ENCODE data around the gene TDRD1. TPM values are rescaled to one million over a fixed set of nuclear protein-coding genes. Genes with fewer than 3 reads are reported as not detected.

TDRD1 gene
- total and polyA plus RNA-seq, 9 of the 15 experiments (the other 6 are each of a cell fraction or from before 2014, with no cell fraction given): not detected

DNA sequence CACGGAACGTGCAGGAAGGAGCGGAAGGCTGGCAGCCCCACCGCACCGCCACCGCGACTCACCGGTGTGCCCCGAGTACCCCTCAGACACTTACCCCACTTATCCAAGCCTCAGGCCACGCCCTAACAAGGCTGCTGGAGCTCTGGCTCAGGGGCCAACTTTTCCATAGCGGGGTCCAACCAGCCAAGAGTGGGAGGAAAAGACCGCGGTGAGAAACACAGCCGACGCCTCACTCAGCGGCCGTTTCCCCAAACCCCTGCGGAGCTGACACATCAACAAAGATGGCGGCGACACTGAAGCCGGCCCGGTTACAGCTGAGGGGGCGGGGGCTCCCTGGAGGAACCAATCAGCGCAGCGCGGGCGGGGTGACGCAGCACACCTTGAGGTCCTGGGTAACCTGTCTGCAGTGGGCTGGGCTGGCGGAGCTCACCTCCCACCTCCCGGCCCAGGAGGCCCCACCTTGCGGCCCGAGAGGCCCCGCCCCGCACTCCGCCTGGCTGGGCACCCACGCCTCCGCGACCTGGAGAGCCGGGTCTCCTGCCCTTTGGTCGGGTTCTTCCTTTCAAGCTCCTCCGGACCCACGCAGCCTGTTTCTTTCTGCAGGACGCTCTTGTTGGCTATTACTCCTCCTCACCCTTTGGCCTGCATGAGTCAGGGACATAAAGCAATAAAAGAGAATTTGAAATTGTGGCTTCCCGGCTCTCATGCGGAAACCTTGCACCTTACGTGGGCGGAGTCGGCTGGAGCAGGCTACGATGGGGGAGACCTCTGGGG, 5.0 kb upstream of the TDRD1 start, which contains the start of gene CCDC186 (continued):
- peak; percentile 68; the same call in 1 of the 2 replicates for TF ChIP-seq POLR2AphosphoS5 (IDR thresholded peaks at IDR 0.05; ENCODE audit: control insufficient read depth, insufficient read depth, low read depth, low read length)
- peak; percentile 39 for TF ChIP-seq RBM25 (IDR thresholded peaks at IDR 0.05; ENCODE audit: low read depth, low read length, severe bottlenecking)
- TF ChIP-seq, protein P1, sequence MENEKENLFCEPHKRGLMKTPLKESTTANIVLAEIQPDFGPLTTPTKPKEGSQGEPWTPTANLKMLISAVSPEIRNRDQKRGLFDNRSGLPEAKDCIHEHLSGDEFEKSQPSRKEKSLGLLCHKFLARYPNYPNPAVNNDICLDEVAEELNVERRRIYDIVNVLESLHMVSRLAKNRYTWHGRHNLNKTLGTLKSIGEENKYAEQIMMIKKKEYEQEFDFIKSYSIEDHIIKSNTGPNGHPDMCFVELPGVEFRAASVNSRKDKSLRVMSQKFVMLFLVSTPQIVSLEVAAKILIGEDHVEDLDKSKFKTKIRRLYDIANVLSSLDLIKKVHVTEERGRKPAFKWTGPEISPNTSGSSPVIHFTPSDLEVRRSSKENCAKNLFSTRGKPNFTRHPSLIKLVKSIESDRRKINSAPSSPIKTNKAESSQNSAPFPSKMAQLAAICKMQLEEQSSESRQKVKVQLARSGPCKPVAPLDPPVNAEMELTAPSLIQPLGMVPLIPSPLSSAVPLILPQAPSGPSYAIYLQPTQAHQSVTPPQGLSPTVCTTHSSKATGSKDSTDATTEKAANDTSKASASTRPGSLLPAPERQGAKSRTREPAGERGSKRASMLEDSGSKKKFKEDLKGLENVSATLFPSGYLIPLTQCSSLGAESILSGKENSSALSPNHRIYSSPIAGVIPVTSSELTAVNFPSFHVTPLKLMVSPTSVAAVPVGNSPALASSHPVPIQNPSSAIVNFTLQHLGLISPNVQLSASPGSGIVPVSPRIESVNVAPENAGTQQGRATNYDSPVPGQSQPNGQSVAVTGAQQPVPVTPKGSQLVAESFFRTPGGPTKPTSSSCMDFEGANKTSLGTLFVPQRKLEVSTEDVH (IDR thresholded peaks at IDR 0.05; ENCODE audit: low read depth, partially characterized antibody): no peak
- no peak for TF ChIP-seq ZNF184 (CRISPR knock-in tag; IDR thresholded peaks at IDR 0.05)
- peak; percentile 66 for TF ChIP-seq ZNF316 (IDR thresholded peaks at IDR 0.05)
- TF ChIP-seq NFIC (IDR thresholded peaks at IDR 0.05): no peak
- no peak for TF ChIP-seq EZH2 (IDR thresholded peaks at IDR 0.05; ENCODE audit: borderline replicate concordance, low read depth, low read length)
- TF ChIP-seq, protein P2, sequence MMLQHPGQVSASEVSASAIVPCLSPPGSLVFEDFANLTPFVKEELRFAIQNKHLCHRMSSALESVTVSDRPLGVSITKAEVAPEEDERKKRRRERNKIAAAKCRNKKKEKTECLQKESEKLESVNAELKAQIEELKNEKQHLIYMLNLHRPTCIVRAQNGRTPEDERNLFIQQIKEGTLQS (IDR thresholded peaks at IDR 0.05): peak; percentile 34; the same call in 1 of the 2 replicates
- TF ChIP-seq, protein P2 (CRISPR knock-in tag; conservative IDR thresholded peaks at IDR 0.05): no peak
- peak; percentile 15; the same call in 1 of the 2 replicates for TF ChIP-seq CBX1 (IDR thresholded peaks at IDR 0.05; ENCODE audit: low read depth)
- peak; percentile 65 for TF ChIP-seq SAP30 (IDR thresholded peaks at IDR 0.05; ENCODE audit: borderline replicate concordance, insufficient read depth, low read depth, low read length, poor library complexity, severe bottlenecking)
- TF ChIP-seq POLR2G (IDR thresholded peaks at IDR 0.05; ENCODE audit: low read depth, low read length): peak; percentile 95
- TF ChIP-seq, protein P3, sequence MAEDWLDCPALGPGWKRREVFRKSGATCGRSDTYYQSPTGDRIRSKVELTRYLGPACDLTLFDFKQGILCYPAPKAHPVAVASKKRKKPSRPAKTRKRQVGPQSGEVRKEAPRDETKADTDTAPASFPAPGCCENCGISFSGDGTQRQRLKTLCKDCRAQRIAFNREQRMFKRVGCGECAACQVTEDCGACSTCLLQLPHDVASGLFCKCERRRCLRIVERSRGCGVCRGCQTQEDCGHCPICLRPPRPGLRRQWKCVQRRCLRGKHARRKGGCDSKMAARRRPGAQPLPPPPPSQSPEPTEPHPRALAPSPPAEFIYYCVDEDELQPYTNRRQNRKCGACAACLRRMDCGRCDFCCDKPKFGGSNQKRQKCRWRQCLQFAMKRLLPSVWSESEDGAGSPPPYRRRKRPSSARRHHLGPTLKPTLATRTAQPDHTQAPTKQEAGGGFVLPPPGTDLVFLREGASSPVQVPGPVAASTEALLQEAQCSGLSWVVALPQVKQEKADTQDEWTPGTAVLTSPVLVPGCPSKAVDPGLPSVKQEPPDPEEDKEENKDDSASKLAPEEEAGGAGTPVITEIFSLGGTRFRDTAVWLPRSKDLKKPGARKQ (CRISPR knock-in tag; IDR thresholded peaks at IDR 0.05): no peak
- TF ChIP-seq SPI1 (IDR thresholded peaks at IDR 0.05; ENCODE audit: borderline replicate concordance, low read depth, low read length): no peak
- no peak for TF ChIP-seq NFIX (CRISPR knock-in tag; IDR thresholded peaks at IDR 0.05; ENCODE audit: low read depth)
- TF ChIP-seq, protein P4, sequence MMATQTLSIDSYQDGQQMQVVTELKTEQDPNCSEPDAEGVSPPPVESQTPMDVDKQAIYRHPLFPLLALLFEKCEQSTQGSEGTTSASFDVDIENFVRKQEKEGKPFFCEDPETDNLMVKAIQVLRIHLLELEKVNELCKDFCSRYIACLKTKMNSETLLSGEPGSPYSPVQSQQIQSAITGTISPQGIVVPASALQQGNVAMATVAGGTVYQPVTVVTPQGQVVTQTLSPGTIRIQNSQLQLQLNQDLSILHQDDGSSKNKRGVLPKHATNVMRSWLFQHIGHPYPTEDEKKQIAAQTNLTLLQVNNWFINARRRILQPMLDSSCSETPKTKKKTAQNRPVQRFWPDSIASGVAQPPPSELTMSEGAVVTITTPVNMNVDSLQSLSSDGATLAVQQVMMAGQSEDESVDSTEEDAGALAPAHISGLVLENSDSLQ (IDR thresholded peaks at IDR 0.05): peak; percentile 42
- TF ChIP-seq SMAD1 (IDR thresholded peaks at IDR 0.05; ENCODE audit: low read depth, low read length, partially characterized antibody): peak; percentile 53
- peak; percentile 46 for TF ChIP-seq FOSL1 (tag; conservative IDR thresholded peaks at IDR 0.05)
- peak; percentile 45; the same call in 1 of the 2 replicates for TF ChIP-seq ZNF263 (CRISPR knock-in tag; IDR thresholded peaks at IDR 0.05; ENCODE audit: borderline replicate concordance)
- TF ChIP-seq GATA2 (CRISPR knock-in tag; IDR thresholded peaks at IDR 0.05): no peak
- TF ChIP-seq XRCC4 (IDR thresholded peaks at IDR 0.05; ENCODE audit: extremely low read depth, insufficient read depth, insufficient read length): no peak
